ENCODE results near the gene TSSC4. TPM values are rescaled to one million over a fixed set of nuclear protein-coding genes. Genes with fewer than 3 reads are reported as not detected.

Gene TSSC4
- total RNA-seq, 1 donor from 2014 or later: 51.6 TPM

- intact Hi-C loops (cut with micrococcal nuclease): no loop called here
Measured at GRCh38 chr11:2385156-2386151, 15.1 kb upstream of the TSSC4 start.

- intact Hi-C loops (cut with micrococcal nuclease): no loop called here
Measured at GRCh38 chr11:2386591-2386990, 14.0 kb upstream of the TSSC4 start.

GRCh38 chr11:2387266-2387987 is 13.1 kb upstream of the TSSC4 start:
- intact Hi-C loops (cut with micrococcal nuclease): no loop called here

- intact Hi-C loops (cut with micrococcal nuclease): no loop called here
Measured at GRCh38 chr11:2388431-2389376, 11.8 kb upstream of the TSSC4 start.

- intact Hi-C loops (cut with micrococcal nuclease): no loop called here
Measured at GRCh38 chr11:2389377-2390026, 11.0 kb upstream of the TSSC4 start.

GRCh38 chr11:2390091-2390724 is 10.3 kb upstream of the TSSC4 start:
- intact Hi-C loops (cut with micrococcal nuclease): no loop called here

GRCh38 chr11:2390725-2391151 is 9.8 kb upstream of the TSSC4 start:
- intact Hi-C loops (cut with micrococcal nuclease): no loop called here

- intact Hi-C loops (cut with micrococcal nuclease): no loop called here
Measured at GRCh38 chr11:2391181-2391975, 9.2 kb upstream of the TSSC4 start.

GRCh38 chr11:2392241-2392959 is 8.2 kb upstream of the TSSC4 start:
- intact Hi-C loops (cut with micrococcal nuclease): no loop called here

- intact Hi-C loops (cut with micrococcal nuclease): no loop called here
Measured at GRCh38 chr11:2393111-2393868, 7.3 kb upstream of the TSSC4 start.

- intact Hi-C loops (cut with micrococcal nuclease): no loop called here
Measured at GRCh38 chr11:2393941-2394817, 6.4 kb upstream of the TSSC4 start.

- intact Hi-C loops (cut with micrococcal nuclease): no loop called here
Measured at GRCh38 chr11:2394818-2395105, 5.8 kb upstream of the TSSC4 start.

GRCh38 chr11:2395211-2395730 is 5.3 kb upstream of the TSSC4 start:
- intact Hi-C loops (cut with micrococcal nuclease): no loop called here

GRCh38 chr11:2395856-2396255 is 4.7 kb upstream of the TSSC4 start:
- intact Hi-C loops (cut with micrococcal nuclease): no loop called here

- intact Hi-C loops (cut with micrococcal nuclease): no loop called here
Measured at GRCh38 chr11:2396471-2396870, 4.1 kb upstream of the TSSC4 start.

- intact Hi-C loops (cut with micrococcal nuclease): no loop called here
Measured at GRCh38 chr11:2397005-2397404, 3.5 kb upstream of the TSSC4 start.

All from T-helper 1 cell treated with Interleukin-12 subunit alpha and Interleukin-12 subunit beta and Interleukin-4 antibody, amounts not matched to agents 30 ng/mL and 1 ng/mL, for 36 hours (primary cell).